ENCODE results near the gene NFIA. TPM values are rescaled to one million over a fixed set of nuclear protein-coding genes. Genes with fewer than 3 reads are reported as not detected.

Gene NFIA
- total and polyA plus RNA-seq, 9 of the 15 experiments (the other 6 are each of a cell fraction or from before 2014, with no cell fraction given), result 5.3 to 24.9 (median 9.8) TPM

DNA sequence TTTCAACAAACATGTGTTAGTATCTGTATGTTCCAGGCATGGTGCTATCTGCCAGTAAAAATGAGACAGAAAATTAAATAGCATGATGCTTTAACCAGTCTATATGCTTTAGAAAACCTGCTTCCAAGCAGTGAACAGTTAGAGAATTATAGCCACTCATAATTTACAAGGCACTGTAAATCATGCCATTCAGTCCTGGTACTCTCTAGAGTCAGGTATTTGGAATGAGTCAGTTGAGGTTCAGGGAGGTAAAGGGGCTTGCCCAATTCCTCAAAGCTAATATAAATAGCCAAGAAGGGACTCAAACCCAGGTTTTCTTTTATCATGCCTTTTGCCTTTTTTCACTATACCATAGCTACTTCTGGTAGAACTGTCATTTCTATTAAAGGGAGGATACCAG lies 184.4 kb downstream of the NFIA start (continued):
- TF ChIP-seq, protein P1, sequence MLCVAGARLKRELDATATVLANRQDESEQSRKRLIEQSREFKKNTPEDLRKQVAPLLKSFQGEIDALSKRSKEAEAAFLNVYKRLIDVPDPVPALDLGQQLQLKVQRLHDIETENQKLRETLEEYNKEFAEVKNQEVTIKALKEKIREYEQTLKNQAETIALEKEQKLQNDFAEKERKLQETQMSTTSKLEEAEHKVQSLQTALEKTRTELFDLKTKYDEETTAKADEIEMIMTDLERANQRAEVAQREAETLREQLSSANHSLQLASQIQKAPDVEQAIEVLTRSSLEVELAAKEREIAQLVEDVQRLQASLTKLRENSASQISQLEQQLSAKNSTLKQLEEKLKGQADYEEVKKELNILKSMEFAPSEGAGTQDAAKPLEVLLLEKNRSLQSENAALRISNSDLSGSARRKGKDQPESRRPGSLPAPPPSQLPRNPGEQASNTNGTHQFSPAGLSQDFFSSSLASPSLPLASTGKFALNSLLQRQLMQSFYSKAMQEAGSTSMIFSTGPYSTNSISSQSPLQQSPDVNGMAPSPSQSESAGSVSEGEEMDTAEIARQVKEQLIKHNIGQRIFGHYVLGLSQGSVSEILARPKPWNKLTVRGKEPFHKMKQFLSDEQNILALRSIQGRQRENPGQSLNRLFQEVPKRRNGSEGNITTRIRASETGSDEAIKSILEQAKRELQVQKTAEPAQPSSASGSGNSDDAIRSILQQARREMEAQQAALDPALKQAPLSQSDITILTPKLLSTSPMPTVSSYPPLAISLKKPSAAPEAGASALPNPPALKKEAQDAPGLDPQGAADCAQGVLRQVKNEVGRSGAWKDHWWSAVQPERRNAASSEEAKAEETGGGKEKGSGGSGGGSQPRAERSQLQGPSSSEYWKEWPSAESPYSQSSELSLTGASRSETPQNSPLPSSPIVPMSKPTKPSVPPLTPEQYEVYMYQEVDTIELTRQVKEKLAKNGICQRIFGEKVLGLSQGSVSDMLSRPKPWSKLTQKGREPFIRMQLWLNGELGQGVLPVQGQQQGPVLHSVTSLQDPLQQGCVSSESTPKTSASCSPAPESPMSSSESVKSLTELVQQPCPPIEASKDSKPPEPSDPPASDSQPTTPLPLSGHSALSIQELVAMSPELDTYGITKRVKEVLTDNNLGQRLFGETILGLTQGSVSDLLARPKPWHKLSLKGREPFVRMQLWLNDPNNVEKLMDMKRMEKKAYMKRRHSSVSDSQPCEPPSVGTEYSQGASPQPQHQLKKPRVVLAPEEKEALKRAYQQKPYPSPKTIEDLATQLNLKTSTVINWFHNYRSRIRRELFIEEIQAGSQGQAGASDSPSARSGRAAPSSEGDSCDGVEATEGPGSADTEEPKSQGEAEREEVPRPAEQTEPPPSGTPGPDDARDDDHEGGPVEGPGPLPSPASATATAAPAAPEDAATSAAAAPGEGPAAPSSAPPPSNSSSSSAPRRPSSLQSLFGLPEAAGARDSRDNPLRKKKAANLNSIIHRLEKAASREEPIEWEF (CRISPR knock-in tag; IDR thresholded peaks at IDR 0.05), result no peak
- TF ChIP-seq HNRNPUL1 (IDR thresholded peaks at IDR 0.05; ENCODE audit: low read length) (no peak), NONO (IDR thresholded peaks at IDR 0.05; ENCODE audit: low read depth in 2 of 2, low read length in 1 of 2) (no peak), FOSL1 (tag; conservative IDR thresholded peaks at IDR 0.05) (no peak)
